ENCODE results near the gene SMARCA5.
"Not testable (repeated sequence)": the region's sequence is repeated elsewhere in the genome, so short reads cannot be mapped to it uniquely, and the experiment has no call there.

GRCh38 chr4:143528046-143528445, 14.5 kb downstream of the SMARCA5 start:
- TF ChIP-seq, protein P1, sequence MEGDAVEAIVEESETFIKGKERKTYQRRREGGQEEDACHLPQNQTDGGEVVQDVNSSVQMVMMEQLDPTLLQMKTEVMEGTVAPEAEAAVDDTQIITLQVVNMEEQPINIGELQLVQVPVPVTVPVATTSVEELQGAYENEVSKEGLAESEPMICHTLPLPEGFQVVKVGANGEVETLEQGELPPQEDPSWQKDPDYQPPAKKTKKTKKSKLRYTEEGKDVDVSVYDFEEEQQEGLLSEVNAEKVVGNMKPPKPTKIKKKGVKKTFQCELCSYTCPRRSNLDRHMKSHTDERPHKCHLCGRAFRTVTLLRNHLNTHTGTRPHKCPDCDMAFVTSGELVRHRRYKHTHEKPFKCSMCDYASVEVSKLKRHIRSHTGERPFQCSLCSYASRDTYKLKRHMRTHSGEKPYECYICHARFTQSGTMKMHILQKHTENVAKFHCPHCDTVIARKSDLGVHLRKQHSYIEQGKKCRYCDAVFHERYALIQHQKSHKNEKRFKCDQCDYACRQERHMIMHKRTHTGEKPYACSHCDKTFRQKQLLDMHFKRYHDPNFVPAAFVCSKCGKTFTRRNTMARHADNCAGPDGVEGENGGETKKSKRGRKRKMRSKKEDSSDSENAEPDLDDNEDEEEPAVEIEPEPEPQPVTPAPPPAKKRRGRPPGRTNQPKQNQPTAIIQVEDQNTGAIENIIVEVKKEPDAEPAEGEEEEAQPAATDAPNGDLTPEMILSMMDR (IDR thresholded peaks at IDR 0.05), result not testable (repeated sequence)
- not testable (repeated sequence) for TF ChIP-seq POLR2AphosphoS5 (IDR thresholded peaks at IDR 0.05)
